Fibroblast of gingiva (primary cell): ENCODE data around the gene ZMYND8.
A peak's percentile ranks its signal among the peaks of the same experiment; 100 is the strongest.
"Not testable (repeated sequence)": the region's sequence is repeated elsewhere in the genome, so short reads cannot be mapped to it uniquely, and the experiment has no call there.

Experiments
- DNase-seq: peaks from one replicate; pipeline ENCODE4 v3.0.0-alpha.2; 2011; ENCODE audit warnings: low read depth

ZMYND8 gene

GRCh38 chr20:47286681-47287080 is 69.8 kb downstream of the ZMYND8 start:
- no peak for DNase-seq

GRCh38 chr20:47285189-47285588 is 71.3 kb downstream of the ZMYND8 start:
- DNase-seq: no peak

GRCh38 chr20:47284373-47284772 is 72.1 kb downstream of the ZMYND8 start:
- DNase-seq: no peak

GRCh38 chr20:47283411-47283810 is 73.1 kb downstream of the ZMYND8 start:
- no peak for DNase-seq

- DNase-seq: no peak
Measured at GRCh38 chr20:47282864-47283263, 73.6 kb downstream of the ZMYND8 start.

GRCh38 chr20:47281376-47281775 is 75.1 kb downstream of the ZMYND8 start:
- DNase-seq: no peak

GRCh38 chr20:47280668-47281067 is 75.8 kb downstream of the ZMYND8 start:
- no peak for DNase-seq

- DNase-seq: no peak
Measured at GRCh38 chr20:47280228-47280627, 76.3 kb downstream of the ZMYND8 start.

GRCh38 chr20:47278907-47279348 is 77.6 kb downstream of the ZMYND8 start:
- DNase-seq: no peak

GRCh38 chr20:47277535-47277872 is 79.0 kb downstream of the ZMYND8 start:
- DNase-seq: not testable (repeated sequence)

GRCh38 chr20:47276851-47277534 is 79.5 kb downstream of the ZMYND8 start:
- peak; percentile 47 for DNase-seq

GRCh38 chr20:47276251-47276650 is 80.2 kb downstream of the ZMYND8 start:
- DNase-seq: no peak

GRCh38 chr20:47275548-47275947 is 81.0 kb downstream of the ZMYND8 start:
- no peak for DNase-seq

GRCh38 chr20:47274401-47275108 is 81.9 kb downstream of the ZMYND8 start:
- peak; percentile 94 for DNase-seq

GRCh38 chr20:47273591-47274235 is 82.8 kb downstream of the ZMYND8 start:
- no peak for DNase-seq

- DNase-seq: peak; percentile 45
Measured at GRCh38 chr20:47272893-47273590, 83.5 kb downstream of the ZMYND8 start.

- no peak for DNase-seq
Measured at GRCh38 chr20:47271046-47271615, 85.4 kb downstream of the ZMYND8 start.

GRCh38 chr20:47269309-47270165 is 87.0 kb downstream of the ZMYND8 start:
- peak; percentile 34 for DNase-seq

GRCh38 chr20:47267621-47268020 is 88.9 kb downstream of the ZMYND8 start:
- no peak for DNase-seq

- DNase-seq: no peak
Measured at GRCh38 chr20:47266847-47267515, 89.5 kb downstream of the ZMYND8 start.

GRCh38 chr20:47265984-47266383 is 90.5 kb downstream of the ZMYND8 start:
- DNase-seq: no peak
